Parathyroid adenoma (tissue), 2 donors: ENCODE results near the gene ZNF484.
"Not testable (repeated sequence)": the region's sequence is repeated elsewhere in the genome, so short reads cannot be mapped to it uniquely, and the experiment has no call there.

Experiments used
- H2AFZ ChIP-seq: fragments of 300-600 bp; sonication (generic); one replicate; pipeline ENCODE4 v1.7.0; 2017; ENCODE audit warnings: antibody characterized with exemption, mild to moderate bottlenecking
- H3K27ac ChIP-seq: fragments of 300-600 bp; sonication (generic); one replicate; pipeline ENCODE4 v1.7.0; 2017
- H3K27me3 ChIP-seq: fragments of 300-600 bp; sonication (generic); one replicate; pipeline ENCODE4 v1.7.0; 2017; ENCODE audit warnings: low read length; ENCODE audit not compliant: control insufficient read depth, insufficient read depth
- H3K36me3 ChIP-seq: fragments of 300-600 bp; sonication (generic); one replicate; pipeline ENCODE4 v1.7.0; 2017; ENCODE audit warnings: low read length; ENCODE audit not compliant: control insufficient read depth, insufficient read depth
- H3K4me1 ChIP-seq: fragments of 300-600 bp; sonication (generic); one replicate; pipeline ENCODE4 v1.7.0; 2017; ENCODE audit warnings: control low read depth
- H3K4me2 ChIP-seq: fragments of 300-600 bp; sonication (generic); one replicate; pipeline ENCODE4 v1.7.0; 2017; ENCODE audit warnings: low read length
- H3K4me3 ChIP-seq: fragments of 300-600 bp; sonication (generic); one replicate; pipeline ENCODE4 v1.7.0; 2017; ENCODE audit warnings: low read depth, low read length
- H3K79me2 ChIP-seq: fragments of 300-600 bp; sonication (generic); one replicate; pipeline ENCODE4 v1.7.0; 2017; ENCODE audit warnings: control low read depth
- H3K9ac ChIP-seq: fragments of 300-600 bp; sonication (generic); one replicate; pipeline ENCODE4 v1.7.0; 2017; ENCODE audit warnings: mild to moderate bottlenecking
- H3K9me3 ChIP-seq: fragments of 300-600 bp; sonication (generic); one replicate; pipeline ENCODE4 v1.7.0; 2017; ENCODE audit warnings: low read length; ENCODE audit not compliant: control insufficient read depth
- TF ChIP-seq, protein P1 (sequence below): fragments of 300-600 bp; sonication (generic); IDR thresholded peaks from one replicate; pipeline ENCODE4 v1.7.0; 2017; ENCODE audit warnings: antibody characterized with exemption, mild to moderate bottlenecking
- donor health status: primary hyperparathyroidism.

Gene ZNF484

DNA sequence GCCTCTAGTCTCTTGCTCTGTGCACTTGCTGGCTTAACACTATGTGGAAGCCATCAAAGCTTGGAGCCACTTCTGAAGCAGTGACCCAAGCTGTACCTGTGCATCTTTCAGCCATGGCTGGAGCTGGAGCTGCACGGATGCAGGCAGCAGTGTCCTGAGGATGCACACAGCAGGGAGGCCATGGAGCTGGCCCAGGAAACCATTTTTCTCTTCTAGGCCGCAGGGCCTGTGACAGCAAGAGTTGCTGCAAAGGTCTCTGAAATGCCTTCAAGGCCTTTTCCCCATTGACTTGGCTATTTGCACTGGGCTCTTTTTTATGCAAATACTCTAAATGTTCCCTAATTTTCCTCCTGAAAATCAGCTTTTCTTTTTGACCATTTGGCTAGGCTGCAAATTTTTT lies 12.9 kb upstream of the ZNF484 start:
- TF ChIP-seq, protein P1, sequence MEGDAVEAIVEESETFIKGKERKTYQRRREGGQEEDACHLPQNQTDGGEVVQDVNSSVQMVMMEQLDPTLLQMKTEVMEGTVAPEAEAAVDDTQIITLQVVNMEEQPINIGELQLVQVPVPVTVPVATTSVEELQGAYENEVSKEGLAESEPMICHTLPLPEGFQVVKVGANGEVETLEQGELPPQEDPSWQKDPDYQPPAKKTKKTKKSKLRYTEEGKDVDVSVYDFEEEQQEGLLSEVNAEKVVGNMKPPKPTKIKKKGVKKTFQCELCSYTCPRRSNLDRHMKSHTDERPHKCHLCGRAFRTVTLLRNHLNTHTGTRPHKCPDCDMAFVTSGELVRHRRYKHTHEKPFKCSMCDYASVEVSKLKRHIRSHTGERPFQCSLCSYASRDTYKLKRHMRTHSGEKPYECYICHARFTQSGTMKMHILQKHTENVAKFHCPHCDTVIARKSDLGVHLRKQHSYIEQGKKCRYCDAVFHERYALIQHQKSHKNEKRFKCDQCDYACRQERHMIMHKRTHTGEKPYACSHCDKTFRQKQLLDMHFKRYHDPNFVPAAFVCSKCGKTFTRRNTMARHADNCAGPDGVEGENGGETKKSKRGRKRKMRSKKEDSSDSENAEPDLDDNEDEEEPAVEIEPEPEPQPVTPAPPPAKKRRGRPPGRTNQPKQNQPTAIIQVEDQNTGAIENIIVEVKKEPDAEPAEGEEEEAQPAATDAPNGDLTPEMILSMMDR, result no peak
- Histone ChIP-seq H3K4me2 (no peak overlapping the region), H3K27me3 (no peaks in the 10 kb centered on the region), H3K79me2 (no peaks in the 10 kb centered on the region), H3K36me3 (no peaks in the 10 kb centered on the region), H3K4me3 (no peak overlapping the region), H3K27ac (no peak overlapping the region), H3K9ac (no peak overlapping the region), H2AFZ (no peak overlapping the region), H3K9me3 (no peaks in the 10 kb centered on the region), H3K4me1 (no peaks in the 10 kb centered on the region)

DNA sequence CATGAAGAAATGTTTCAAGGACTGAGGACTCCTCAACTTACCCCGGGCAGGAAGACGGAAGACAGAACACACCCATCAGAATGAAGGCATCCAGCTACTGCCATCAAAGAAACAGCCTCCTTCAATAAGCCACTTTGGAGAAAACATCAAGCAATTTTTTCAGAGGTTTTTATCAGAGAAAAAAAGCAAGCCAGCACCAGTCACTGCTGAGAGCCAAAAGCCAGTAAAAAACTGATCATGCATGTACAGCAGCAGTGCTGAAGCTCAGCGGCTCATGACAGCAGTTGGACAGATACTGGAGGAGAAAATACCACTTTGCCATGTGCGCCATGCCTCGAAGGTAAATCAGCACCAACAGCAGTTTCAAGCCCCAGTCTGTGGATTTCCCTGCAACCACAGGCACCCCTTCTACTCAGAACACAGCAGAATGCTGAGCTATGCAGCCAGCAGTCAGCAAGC lies 10.1 kb upstream of the ZNF484 start:
- H3K9me3 ChIP-seq, result no peaks in the 10 kb centered on the region
- H3K27me3 ChIP-seq, result no peaks in the 10 kb centered on the region
- H3K4me3 ChIP-seq, result no peak overlapping the region
- H3K4me1 ChIP-seq, result no peaks in the 10 kb centered on the region
- H3K36me3 ChIP-seq, result no peaks in the 10 kb centered on the region
- H3K4me2 ChIP-seq, result no peak overlapping the region
- TF ChIP-seq, protein P1, result no peak
- no peak overlapping the region for H2AFZ ChIP-seq
- no peak overlapping the region for H3K27ac ChIP-seq
- H3K79me2 ChIP-seq, result no peaks in the 10 kb centered on the region
- no peak overlapping the region for H3K9ac ChIP-seq

DNA sequence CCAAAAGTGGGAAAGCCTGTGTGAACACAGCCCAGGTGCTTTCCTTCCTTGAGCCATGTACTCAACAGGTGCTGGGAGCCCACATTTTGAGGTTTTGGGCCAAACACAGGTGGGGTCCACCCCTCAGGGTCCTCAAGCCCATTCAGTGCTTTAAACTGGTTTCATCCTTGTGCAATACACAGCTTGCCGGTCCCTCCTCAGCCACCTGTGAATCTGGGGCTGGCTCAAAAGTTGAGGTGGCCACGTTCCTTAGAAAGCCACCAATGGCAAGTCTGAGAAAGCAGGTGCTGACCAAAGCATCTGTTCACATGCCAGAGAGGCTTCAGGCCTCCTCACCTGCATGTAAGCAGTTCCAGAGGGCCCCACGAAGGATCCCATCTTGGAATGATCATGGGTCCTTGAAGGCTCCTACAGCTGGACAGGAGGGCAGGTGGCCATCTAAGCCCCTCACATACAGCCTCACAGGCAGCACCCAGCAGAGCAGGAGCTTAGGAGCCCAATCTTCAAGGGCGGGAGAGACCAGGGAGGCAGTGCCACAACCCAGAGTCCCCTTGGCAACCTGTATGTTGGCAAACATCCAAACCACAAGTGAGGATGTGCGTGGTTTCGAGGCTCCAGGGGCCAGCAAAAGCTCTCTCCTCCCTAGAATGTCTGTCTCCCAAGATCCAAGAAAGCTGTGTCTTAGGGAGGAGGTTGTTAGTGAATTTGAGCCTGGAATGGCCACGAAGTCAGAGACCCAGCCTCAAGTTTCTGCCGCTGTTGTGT lies 9.2 kb upstream of the ZNF484 start:
- H3K4me1 ChIP-seq, H3K79me2 ChIP-seq, H3K9me3 ChIP-seq, H2AFZ ChIP-seq, H3K4me2 ChIP-seq, H3K27me3 ChIP-seq, H3K27ac ChIP-seq, H3K4me3 ChIP-seq, H3K9ac ChIP-seq, H3K36me3 ChIP-seq: not testable (repeated sequence)

DNA sequence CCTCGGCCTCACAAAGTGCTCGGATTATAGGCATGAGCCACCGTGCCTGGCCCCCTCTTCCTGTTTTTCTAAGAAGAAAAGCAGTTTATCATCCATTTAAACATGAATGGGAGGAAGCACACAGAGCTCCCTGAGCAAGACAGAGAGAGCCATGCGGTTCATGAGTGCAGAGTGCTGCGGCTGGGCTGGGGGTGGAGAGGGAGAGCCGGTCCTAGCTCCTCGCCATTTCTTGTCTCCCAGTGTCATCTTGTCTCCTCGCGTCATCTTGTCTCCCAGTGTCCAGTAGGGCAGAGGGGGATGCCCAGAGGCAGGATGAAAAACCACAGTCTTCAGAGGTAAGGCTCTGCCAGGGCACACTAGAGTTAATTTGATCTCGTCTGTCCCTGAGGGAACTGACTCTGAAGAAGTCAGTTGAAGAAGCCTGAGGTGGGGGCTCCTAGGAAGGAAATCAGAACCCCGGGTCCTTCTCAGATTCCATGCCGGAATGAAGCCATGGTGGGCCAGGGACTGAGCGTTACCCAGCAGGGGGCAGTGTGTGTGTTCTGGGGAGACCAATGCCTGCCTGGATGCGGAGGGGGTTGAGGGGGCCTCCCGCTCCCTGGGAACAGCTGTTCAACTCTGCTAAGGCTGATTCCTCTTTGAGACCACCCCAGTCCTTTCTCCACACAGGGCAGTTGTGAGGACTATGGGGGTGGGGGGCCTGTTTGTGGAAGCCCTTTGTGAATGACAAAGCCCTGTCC lies 6.0 kb upstream of the ZNF484 start:
- not testable (repeated sequence) for H2AFZ ChIP-seq, H3K4me3 ChIP-seq, H3K79me2 ChIP-seq, H3K27ac ChIP-seq, H3K4me2 ChIP-seq, H3K4me1 ChIP-seq, H3K9me3 ChIP-seq, H3K36me3 ChIP-seq, H3K9ac ChIP-seq, H3K27me3 ChIP-seq

DNA sequence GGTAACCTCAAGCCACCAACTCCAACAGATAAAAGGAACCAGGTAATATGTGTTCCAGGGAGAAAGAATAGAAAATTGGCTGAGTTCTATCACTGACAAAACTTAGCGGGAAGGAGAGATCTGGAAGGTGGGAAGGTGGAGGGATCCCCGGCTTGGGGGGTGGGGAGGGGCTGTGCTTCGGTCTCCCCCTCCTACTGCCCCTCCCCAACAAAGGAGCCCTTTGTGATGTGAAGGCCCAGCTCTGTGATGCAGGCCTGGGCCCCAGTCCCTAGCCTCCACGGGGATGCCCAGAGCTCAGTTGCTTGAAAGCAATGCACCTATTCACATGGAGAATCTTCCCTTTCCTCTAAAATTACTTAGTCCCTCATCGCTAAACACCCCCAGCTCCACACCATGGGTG lies 4.4 kb upstream of the ZNF484 start:
- TF ChIP-seq, protein P1, result no peak
- Histone ChIP-seq H3K4me2 (no peak overlapping the region), H3K79me2 (no peaks in the 10 kb centered on the region), H2AFZ (no peak overlapping the region), H3K4me3 (no peak overlapping the region), H3K36me3 (no peaks in the 10 kb centered on the region), H3K9ac (no peak overlapping the region), H3K27ac (no peak overlapping the region), H3K9me3 (no peaks in the 10 kb centered on the region), H3K4me1 (no peaks in the 10 kb centered on the region), H3K27me3 (no peaks in the 10 kb centered on the region)
